ENCODE results near the gene EXOC3. TPM values are rescaled to one million over a fixed set of nuclear protein-coding genes. Genes with fewer than 3 reads are reported as not detected.

Gene EXOC3
- total RNA-seq, 2 experiments from 2014 or later, result 31.0 to 58.2 TPM

GRCh38 chr5:433836-434235 lies 9.1 kb upstream of the EXOC3 start:
- Histone ChIP-seq H3K79me2 (ENCODE audit: insufficient read depth, low read depth, low read length) (no peaks in the 10 kb centered on the region), H3K4me2 (ENCODE audit: low read length) (no peak overlapping the region), H3K4me1 (ENCODE audit: insufficient read depth, low read length, poor library complexity, severe bottlenecking) (no peaks in the 10 kb centered on the region), H2AFZ (ENCODE audit: low read length) (no peak overlapping the region), H3K9me2 (ENCODE audit: insufficient read depth, low read length) (no peaks in the 10 kb centered on the region), H3K36me3 (ENCODE audit: insufficient read depth, low read length) (no peaks in the 10 kb centered on the region), H4K20me1 (ENCODE audit: insufficient read depth, low read length) (no peaks in the 10 kb centered on the region), H3K9me3 (ENCODE audit: low read length) (no peaks in the 10 kb centered on the region), H3K27ac (ENCODE audit: low read depth, low read length, poor library complexity, severe bottlenecking) (no peak overlapping the region), H3K4me3 (ENCODE audit: low read depth, low read length, poor library complexity, severe bottlenecking) (no peak overlapping the region)
- intact Hi-C loops (cut with micrococcal nuclease; ENCODE audit: unreplicated experiment), result no loop called here
- BruUV-seq (replicated peaks), result no TSS peak
- CTCF ChIA-PET (ENCODE audit: unreplicated experiment), result no interaction called here
- TF ChIP-seq EZH2phosphoT487 (IDR thresholded peaks at IDR 0.05; ENCODE audit: borderline replicate concordance, low read depth, low read length) (no peak), CTCF (conservative IDR thresholded peaks at IDR 0.05; ENCODE audit: low read length) (no peak)
- POLR2A ChIA-PET, result interaction anchor here (0.5 kb wide), 1 partner anchor 30 kb away, joined by 3 read pairs; no protein-coding TSS in a partner anchor
- no peak for DNase-seq (ENCODE audit: low spot score)

- H3K27ac ChIP-seq (ENCODE audit: low read depth, low read length, poor library complexity, severe bottlenecking), result no peak overlapping the region
- intact Hi-C loops (cut with micrococcal nuclease; ENCODE audit: unreplicated experiment), result no loop called here
- CTCF ChIA-PET (ENCODE audit: unreplicated experiment), result no interaction called here
- no peak overlapping the region for H3K4me2 ChIP-seq (ENCODE audit: low read length)
- no peaks in the 10 kb centered on the region for H3K4me1 ChIP-seq (ENCODE audit: insufficient read depth, low read length, poor library complexity, severe bottlenecking)
- no peak overlapping the region for H2AFZ ChIP-seq (ENCODE audit: low read length)
- H3K79me2 ChIP-seq (ENCODE audit: insufficient read depth, low read depth, low read length), result no peaks in the 10 kb centered on the region
- no peak overlapping the region for H3K4me3 ChIP-seq (ENCODE audit: low read depth, low read length, poor library complexity, severe bottlenecking)
- POLR2A ChIA-PET, result no interaction called here
- no peak for DNase-seq (ENCODE audit: low spot score)
- no peaks in the 10 kb centered on the region for H3K36me3 ChIP-seq (ENCODE audit: insufficient read depth, low read length)
- BruUV-seq (replicated peaks), result no TSS peak
- TF ChIP-seq EZH2phosphoT487 (IDR thresholded peaks at IDR 0.05; ENCODE audit: borderline replicate concordance, low read depth, low read length) (no peak), CTCF (conservative IDR thresholded peaks at IDR 0.05; ENCODE audit: low read length) (no peak)
- H3K9me2 ChIP-seq (ENCODE audit: insufficient read depth, low read length), result no peaks in the 10 kb centered on the region
- no peaks in the 10 kb centered on the region for H3K9me3 ChIP-seq (ENCODE audit: low read length)
- no peaks in the 10 kb centered on the region for H4K20me1 ChIP-seq (ENCODE audit: insufficient read depth, low read length)
These were observed 8.4 kb upstream of the EXOC3 start for GRCh38 chr5:434443-435146.

- Histone ChIP-seq H3K4me1 (ENCODE audit: insufficient read depth, low read length, poor library complexity, severe bottlenecking) (peaks cover 1% of the 10 kb centered on the region), H3K9me2 (ENCODE audit: insufficient read depth, low read length) (no peaks in the 10 kb centered on the region), H2AFZ (ENCODE audit: low read length) (no peak overlapping the region), H3K9me3 (ENCODE audit: low read length) (no peaks in the 10 kb centered on the region), H3K27ac (ENCODE audit: low read depth, low read length, poor library complexity, severe bottlenecking) (no peak overlapping the region), H3K36me3 (ENCODE audit: insufficient read depth, low read length) (no peaks in the 10 kb centered on the region), H4K20me1 (ENCODE audit: insufficient read depth, low read length) (no peaks in the 10 kb centered on the region), H3K79me2 (ENCODE audit: insufficient read depth, low read depth, low read length) (no peaks in the 10 kb centered on the region), H3K4me3 (ENCODE audit: low read depth, low read length, poor library complexity, severe bottlenecking) (no peak overlapping the region), H3K4me2 (ENCODE audit: low read length) (no peak overlapping the region)
- BruUV-seq (replicated peaks), result no TSS peak
- intact Hi-C loops (cut with micrococcal nuclease; ENCODE audit: unreplicated experiment), result no loop called here
- no peak for DNase-seq (ENCODE audit: low spot score)
- TF ChIP-seq EZH2phosphoT487 (IDR thresholded peaks at IDR 0.05; ENCODE audit: borderline replicate concordance, low read depth, low read length), result no peak
- no peak for TF ChIP-seq CTCF (conservative IDR thresholded peaks at IDR 0.05; ENCODE audit: low read length)
- CTCF ChIA-PET (ENCODE audit: unreplicated experiment), result no interaction called here
- POLR2A ChIA-PET, result no interaction called here
These were observed 7.7 kb upstream of the EXOC3 start for GRCh38 chr5:435156-435790.

Data from OCI-LY7 (cell line).